Nephron progenitor cell (in vitro differentiated cells): ENCODE data around the gene TBCC.
"Not testable (repeated sequence)": the region's sequence is repeated elsewhere in the genome, so short reads cannot be mapped to it uniquely, and the experiment has no call there.

Experiments
- DNase-seq: peaks from one replicate; pipeline ENCODE4 v3.0.0; 2021
- H3K27ac Mint-ChIP-seq: 2 replicates; pipeline ENCODE4 v1.8.0; 2021; ENCODE audit warnings: mild to moderate bottlenecking, moderate library complexity, mixed read lengths
- H3K27me3 Mint-ChIP-seq: 2 replicates; pipeline ENCODE4 v1.8.0; 2021; ENCODE audit warnings: mild to moderate bottlenecking, low read depth, mixed read lengths; ENCODE audit not compliant: poor library complexity
- H3K36me3 Mint-ChIP-seq: 2 replicates; pipeline ENCODE4 v1.8.0; 2021; ENCODE audit warnings: low read depth, mixed read lengths
- H3K4me1 Mint-ChIP-seq: 2 replicates; pipeline ENCODE4 v1.8.0; 2021; ENCODE audit warnings: mixed read lengths
- H3K4me3 Mint-ChIP-seq: 2 replicates; pipeline ENCODE4 v1.8.0; 2021; ENCODE audit warnings: mild to moderate bottlenecking, moderate library complexity, mixed read lengths
- H3K9me3 Mint-ChIP-seq: 2 replicates; pipeline ENCODE4 v1.8.0; 2021; ENCODE audit warnings: mild to moderate bottlenecking, moderate library complexity, mixed read lengths
- TF ChIP-seq, protein P1 (sequence below): fragments of 200-600 bp; sonication (generic); IDR thresholded peaks from 2 replicates; pipeline ENCODE4 v1.5.0; 2021; ENCODE audit warnings: antibody characterized with exemption

Gene TBCC

DNA sequence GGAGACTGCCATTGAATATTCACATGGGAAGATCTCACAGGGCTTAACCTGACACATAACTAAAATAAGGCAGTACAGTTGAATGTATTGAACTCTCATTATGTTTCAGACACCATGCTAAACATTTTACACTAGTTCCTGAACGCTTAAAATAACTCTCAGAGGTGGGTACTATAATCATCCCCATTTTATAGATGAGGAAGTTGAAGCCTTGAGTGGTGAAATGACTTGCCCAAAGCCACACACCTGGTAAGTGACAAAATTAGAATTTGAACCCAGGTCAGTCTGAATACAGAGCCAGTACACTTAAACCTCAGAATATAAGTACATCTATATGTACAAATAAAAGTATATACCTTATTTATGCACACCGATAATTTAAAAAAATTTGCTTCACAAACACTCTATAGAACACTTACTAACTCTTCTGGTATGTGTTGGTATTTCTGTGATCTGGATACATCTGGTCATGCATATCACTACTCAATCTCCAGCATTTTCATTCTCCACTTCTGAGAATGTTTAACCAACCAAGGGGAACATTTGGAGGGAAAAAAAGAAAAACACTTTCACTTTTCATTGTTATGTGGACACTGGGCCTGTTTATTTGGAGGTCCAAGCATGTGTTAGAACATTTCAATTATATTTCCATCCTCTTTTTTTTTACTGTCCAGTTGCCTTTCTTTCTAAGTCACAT lies 31.4 kb upstream of the TBCC start:
- no peaks in the 10 kb centered on the region for H3K9me3 Mint-ChIP-seq
- no peaks in the 10 kb centered on the region for H3K36me3 Mint-ChIP-seq
- no peak overlapping the region for H3K27ac Mint-ChIP-seq
- peaks cover 13% of the 10 kb centered on the region for H3K27me3 Mint-ChIP-seq
- H3K4me1 Mint-ChIP-seq, result peaks cover 29% of the 10 kb centered on the region
- H3K4me3 Mint-ChIP-seq, result no peak overlapping the region
- DNase-seq, result no peak
- TF ChIP-seq, protein P1, sequence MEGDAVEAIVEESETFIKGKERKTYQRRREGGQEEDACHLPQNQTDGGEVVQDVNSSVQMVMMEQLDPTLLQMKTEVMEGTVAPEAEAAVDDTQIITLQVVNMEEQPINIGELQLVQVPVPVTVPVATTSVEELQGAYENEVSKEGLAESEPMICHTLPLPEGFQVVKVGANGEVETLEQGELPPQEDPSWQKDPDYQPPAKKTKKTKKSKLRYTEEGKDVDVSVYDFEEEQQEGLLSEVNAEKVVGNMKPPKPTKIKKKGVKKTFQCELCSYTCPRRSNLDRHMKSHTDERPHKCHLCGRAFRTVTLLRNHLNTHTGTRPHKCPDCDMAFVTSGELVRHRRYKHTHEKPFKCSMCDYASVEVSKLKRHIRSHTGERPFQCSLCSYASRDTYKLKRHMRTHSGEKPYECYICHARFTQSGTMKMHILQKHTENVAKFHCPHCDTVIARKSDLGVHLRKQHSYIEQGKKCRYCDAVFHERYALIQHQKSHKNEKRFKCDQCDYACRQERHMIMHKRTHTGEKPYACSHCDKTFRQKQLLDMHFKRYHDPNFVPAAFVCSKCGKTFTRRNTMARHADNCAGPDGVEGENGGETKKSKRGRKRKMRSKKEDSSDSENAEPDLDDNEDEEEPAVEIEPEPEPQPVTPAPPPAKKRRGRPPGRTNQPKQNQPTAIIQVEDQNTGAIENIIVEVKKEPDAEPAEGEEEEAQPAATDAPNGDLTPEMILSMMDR, result no peak

DNA sequence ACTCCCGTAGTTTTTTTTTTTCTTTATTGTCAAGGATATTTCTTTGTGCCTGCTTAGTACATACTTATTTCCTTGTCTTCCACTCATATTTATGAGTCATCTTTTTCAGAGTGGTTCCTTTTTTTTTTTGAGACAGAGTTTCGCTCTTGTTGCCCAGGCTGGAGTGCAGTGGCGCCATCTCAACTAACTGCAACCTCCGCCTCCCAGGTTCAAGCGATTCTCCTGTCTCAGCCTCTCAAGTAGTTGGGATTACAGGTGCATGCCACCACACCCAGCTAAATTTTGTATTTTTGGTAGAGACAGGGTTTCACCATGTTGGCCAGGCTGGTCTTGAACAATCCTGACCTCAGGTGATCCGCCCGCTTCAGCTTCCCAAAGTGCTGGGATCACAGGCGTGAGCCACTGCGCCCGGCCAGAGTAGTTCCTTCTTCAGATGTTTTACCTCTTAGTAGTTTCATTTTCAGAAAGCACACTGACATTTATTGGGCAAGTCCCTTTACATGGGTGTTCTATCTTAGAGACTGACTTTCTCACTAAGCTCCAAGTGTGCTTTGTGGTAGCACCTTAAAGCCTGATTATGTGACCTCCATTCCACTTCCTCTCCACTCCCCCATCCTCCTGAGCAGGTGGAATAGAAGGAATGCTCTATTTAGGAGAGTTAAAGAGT lies 29.1 kb upstream of the TBCC start:
- not testable (repeated sequence) for H3K36me3 Mint-ChIP-seq, H3K9me3 Mint-ChIP-seq, DNase-seq, H3K4me3 Mint-ChIP-seq
- peaks cover 35% of the 10 kb centered on the region for H3K4me1 Mint-ChIP-seq
- H3K27ac Mint-ChIP-seq, result peak overlapping the region; percentile 66
- peaks cover 31% of the 10 kb centered on the region for H3K27me3 Mint-ChIP-seq

DNA sequence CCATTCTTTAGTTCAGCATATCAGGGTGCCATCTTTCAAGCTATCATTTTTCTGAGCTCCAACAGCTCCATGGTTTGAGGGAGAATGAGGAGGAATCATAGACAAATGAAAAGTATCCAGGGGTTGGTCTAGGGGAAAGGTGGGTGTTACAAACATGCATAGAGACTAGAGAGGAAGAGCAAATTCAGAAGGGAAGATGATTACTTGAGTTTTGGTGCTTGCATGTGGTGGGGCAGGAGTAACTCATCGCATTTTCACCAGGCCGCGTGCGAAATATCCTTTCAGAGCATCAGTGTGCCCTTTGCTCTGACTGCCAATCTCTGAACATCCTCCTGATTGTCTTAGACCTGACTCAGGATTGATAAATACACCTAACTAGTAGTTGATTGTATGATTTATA lies 28.3 kb upstream of the TBCC start:
- no peak overlapping the region for H3K4me3 Mint-ChIP-seq
- TF ChIP-seq, protein P1, result no peak
- H3K27me3 Mint-ChIP-seq, result peaks cover 33% of the 10 kb centered on the region
- no peak overlapping the region for H3K27ac Mint-ChIP-seq
- no peaks in the 10 kb centered on the region for H3K9me3 Mint-ChIP-seq
- no peak for DNase-seq
- no peaks in the 10 kb centered on the region for H3K36me3 Mint-ChIP-seq
- H3K4me1 Mint-ChIP-seq, result peaks cover 34% of the 10 kb centered on the region

DNA sequence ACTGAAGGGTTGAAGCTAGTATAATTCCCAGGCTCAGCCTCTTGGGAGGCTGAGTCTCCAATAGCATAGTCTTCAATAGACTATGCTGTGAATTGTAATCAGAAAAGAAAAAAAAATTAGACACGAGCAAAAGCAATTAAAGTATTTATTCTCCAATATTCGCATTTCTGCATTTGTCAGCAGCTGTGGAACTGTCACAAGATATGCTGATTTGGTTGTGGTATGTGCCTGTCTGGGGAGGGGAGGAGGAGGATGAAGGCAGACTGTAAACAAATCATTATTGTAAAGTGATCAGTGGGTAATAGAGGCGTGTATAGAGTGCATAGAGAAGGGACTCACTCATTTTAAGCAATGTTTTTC lies 25.8 kb upstream of the TBCC start:
- no peak overlapping the region for H3K27ac Mint-ChIP-seq

DNA sequence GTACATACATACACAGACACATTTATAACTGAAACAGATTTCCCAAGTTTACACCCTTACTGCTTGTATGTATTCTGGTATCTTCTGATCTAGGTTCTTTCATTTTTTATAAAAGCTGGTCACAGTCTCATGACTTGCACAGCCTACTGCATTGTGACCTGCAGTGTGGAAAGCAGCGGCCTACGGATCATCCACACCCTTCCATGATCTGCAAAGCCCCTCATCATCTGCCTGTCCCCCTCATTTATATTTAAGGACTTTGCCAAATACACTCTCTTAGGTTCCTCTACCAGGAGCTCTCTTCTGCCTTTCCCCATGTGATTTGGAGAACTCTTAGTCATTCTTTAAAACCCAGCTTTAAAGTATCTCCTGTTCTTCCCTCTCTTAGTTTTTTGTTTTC lies 23.9 kb upstream of the TBCC start:
- Mint-ChIP-seq H3K27ac (no peak overlapping the region), H3K9me3 (no peaks in the 10 kb centered on the region), H3K36me3 (peaks cover 8% of the 10 kb centered on the region), H3K4me1 (peaks cover 39% of the 10 kb centered on the region), H3K4me3 (no peak overlapping the region), H3K27me3 (peaks cover 31% of the 10 kb centered on the region)
- TF ChIP-seq, protein P1, result no peak
- no peak for DNase-seq

More for the DNA sequence above, 25.8 kb upstream of the TBCC start:
- peak overlapping the region; percentile 62 for H3K4me3 Mint-ChIP-seq
- TF ChIP-seq, protein P1, result no peak
- peaks cover 30% of the 10 kb centered on the region for H3K4me1 Mint-ChIP-seq
- H3K9me3 Mint-ChIP-seq, result no peaks in the 10 kb centered on the region
- no peak for DNase-seq
- peaks cover 36% of the 10 kb centered on the region for H3K27me3 Mint-ChIP-seq
- no peaks in the 10 kb centered on the region for H3K36me3 Mint-ChIP-seq

DNA sequence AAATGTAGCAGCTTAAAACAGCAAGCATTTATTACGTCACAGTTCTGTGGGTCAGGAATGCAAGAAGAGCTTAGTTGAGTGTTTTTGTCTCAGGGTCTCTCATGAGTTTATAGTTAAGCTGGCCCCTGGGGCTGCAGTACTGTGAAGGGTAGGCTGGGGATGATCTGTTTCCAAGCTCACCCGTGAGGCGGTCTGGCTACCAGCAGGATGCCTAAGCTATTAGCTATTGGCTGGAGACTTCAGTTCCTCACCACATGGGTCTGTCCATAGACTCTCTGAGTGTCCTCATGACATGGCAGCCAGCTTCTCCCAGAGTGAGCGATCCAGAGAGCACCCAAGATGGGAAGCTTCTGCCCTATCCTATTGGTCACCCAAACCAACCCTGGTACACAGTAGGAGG lies 23.1 kb upstream of the TBCC start:
- Mint-ChIP-seq H3K9me3 (no peaks in the 10 kb centered on the region), H3K27ac (peak overlapping the region; percentile 52), H3K36me3 (peaks cover 8% of the 10 kb centered on the region), H3K4me1 (peaks cover 40% of the 10 kb centered on the region), H3K4me3 (no peak overlapping the region), H3K27me3 (peaks cover 27% of the 10 kb centered on the region)
- DNase-seq, result no peak
- TF ChIP-seq, protein P1, result no peak
